Ascending aorta (tissue), 2 donors: ENCODE results near the gene CYP26B1. TPM values are rescaled to one million over a fixed set of nuclear protein-coding genes. Genes with fewer than 3 reads are reported as not detected.

Experiments used
- DNase-seq, 2 donors: peaks; one replicate each; pipeline ENCODE4 v3.0.0-alpha.2; 2019; ENCODE audit warnings: low spot score in 2 of 2
- H3K27ac ChIP-seq, 2 donors: fragments of 200-600 bp; sonication (generic); one replicate each; pipeline ENCODE4 v1.5.1; 2016 to 2017; ENCODE audit warnings: mild to moderate bottlenecking in 1 of 2
- H3K27me3 ChIP-seq: fragments of 200-600 bp; sonication (generic); one replicate; pipeline ENCODE4 v1.5.1; 2017
- H3K36me3 ChIP-seq, 2 donors: fragments of 200-600 bp; sonication (generic); one replicate each; pipeline ENCODE4 v1.5.1; 2016
- H3K4me1 ChIP-seq, 2 donors: fragments of 200-600 bp; sonication (generic); one replicate each; pipeline ENCODE4 v1.5.1; 2016 to 2017; ENCODE audit warnings: mild to moderate bottlenecking in 1 of 2
- H3K4me3 ChIP-seq, 2 donors: fragments of 200-600 bp; sonication (generic); one replicate each; pipeline ENCODE4 v1.5.1; 2016 to 2017; ENCODE audit warnings: mild to moderate bottlenecking in 1 of 2
- H3K9me3 ChIP-seq, 2 donors: fragments of 200-600 bp; sonication (generic); one replicate each; pipeline ENCODE4 v1.5.1; 2016
- CTCF ChIP-seq, 3 experiments: fragments of 200-600 bp in 2 of 3; fragments of 450-650 bp in 1 of 3; sonication (generic) in 2 of 3; IDR thresholded peaks; one replicate each; pipeline ENCODE4 v1.5.1; 2016 to 2019; ENCODE audit warnings: antibody characterized with exemption in 3 of 3, mild to moderate bottlenecking in 1 of 3, moderate library complexity in 1 of 3
- intact Hi-C: fragments of 100-400 bp; cut with DNase I; formaldehyde crosslinking; loops from one replicate; pipeline ENCODE4 v1.15.1; 2023
- total RNA-seq: library from RNA; depleted of rRNA; stranded (reverse); fragments of >200 nt; gene quantifications from one replicate; pipeline ENCODE4 v1.1.0, GENCODE V29; 2016

The CYP26B1 gene
- total RNA-seq, 1 donor from 2014 or later = 18.6 TPM

- DNase-seq = no peak
- TF ChIP-seq CTCF (IDR thresholded peaks at IDR 0.05) = no peak
Measured at GRCh38 chr2:72136331-72136730, 11.3 kb downstream of the CYP26B1 start.

GRCh38 chr2:72135921-72136320 lies 11.7 kb downstream of the CYP26B1 start:
- Histone ChIP-seq H3K36me3 (peaks cover 19% of the 10 kb centered on the region in 2 donors), H3K4me1 (peaks cover 23 to 30% of the 10 kb centered on the region in 2 donors), H3K27ac (no peak overlapping the region), H3K9me3 (no peaks in the 10 kb centered on the region), H3K4me3 (no peak overlapping the region), H3K27me3 (no peaks in the 10 kb centered on the region)
- intact Hi-C loops = no loop called here
- TF ChIP-seq CTCF (IDR thresholded peaks at IDR 0.05) = no peak
- no peak for DNase-seq

More at GRCh38 chr2:72136331-72136730, 11.3 kb downstream of the CYP26B1 start:
- no peak overlapping the region for H3K27ac ChIP-seq
- H3K4me1 ChIP-seq = peaks cover 23 to 34% of the 10 kb centered on the region in 2 donors
- H3K9me3 ChIP-seq = no peaks in the 10 kb centered on the region
- H3K36me3 ChIP-seq = peaks cover 18 to 19% of the 10 kb centered on the region in 2 donors
- intact Hi-C loops = no loop called here
- H3K27me3 ChIP-seq = no peaks in the 10 kb centered on the region
- H3K4me3 ChIP-seq = no peak overlapping the region

GRCh38 chr2:72134997-72135800 lies 12.5 kb downstream of the CYP26B1 start:
- Histone ChIP-seq H3K27ac (no peak overlapping the region), H3K27me3 (no peaks in the 10 kb centered on the region), H3K4me3 (no peak overlapping the region), H3K4me1 (peaks cover 19 to 25% of the 10 kb centered on the region in 2 donors), H3K9me3 (no peaks in the 10 kb centered on the region), H3K36me3 (peaks cover 19% of the 10 kb centered on the region in 2 donors)
- intact Hi-C loops = no loop called here
- TF ChIP-seq CTCF (IDR thresholded peaks at IDR 0.05) = no peak
- DNase-seq = no peak

GRCh38 chr2:72134408-72134996 lies 13.2 kb downstream of the CYP26B1 start:
- Histone ChIP-seq H3K36me3 (peaks cover 19% of the 10 kb centered on the region in 2 donors), H3K9me3 (no peaks in the 10 kb centered on the region), H3K27ac (no peak overlapping the region), H3K4me1 (peaks cover 12 to 18% of the 10 kb centered on the region in 2 donors), H3K4me3 (no peak overlapping the region), H3K27me3 (no peaks in the 10 kb centered on the region)
- no peak for TF ChIP-seq CTCF (IDR thresholded peaks at IDR 0.05)
- DNase-seq = no peak
- intact Hi-C loops = no loop called here

- Histone ChIP-seq H3K27me3 (no peaks in the 10 kb centered on the region), H3K9me3 (no peaks in the 10 kb centered on the region), H3K4me3 (no peak overlapping the region), H3K4me1 (peaks cover 10 to 14% of the 10 kb centered on the region in 2 donors), H3K27ac (no peak overlapping the region), H3K36me3 (peaks cover 19% of the 10 kb centered on the region in 2 donors)
- intact Hi-C loops = no loop called here
- DNase-seq = no peak
- TF ChIP-seq CTCF (IDR thresholded peaks at IDR 0.05) = no peak
Measured at GRCh38 chr2:72133721-72134407, 13.8 kb downstream of the CYP26B1 start.
